ENCODE results near the gene PRKG1. TPM values are rescaled to one million over a fixed set of nuclear protein-coding genes. Genes with fewer than 3 reads are reported as not detected.
"Not testable (repeated sequence)": the region's sequence is repeated elsewhere in the genome, so short reads cannot be mapped to it uniquely, and the experiment has no call there.

PRKG1 gene
- total RNA-seq, 2 experiments from 2014 or later: not detected

DNA sequence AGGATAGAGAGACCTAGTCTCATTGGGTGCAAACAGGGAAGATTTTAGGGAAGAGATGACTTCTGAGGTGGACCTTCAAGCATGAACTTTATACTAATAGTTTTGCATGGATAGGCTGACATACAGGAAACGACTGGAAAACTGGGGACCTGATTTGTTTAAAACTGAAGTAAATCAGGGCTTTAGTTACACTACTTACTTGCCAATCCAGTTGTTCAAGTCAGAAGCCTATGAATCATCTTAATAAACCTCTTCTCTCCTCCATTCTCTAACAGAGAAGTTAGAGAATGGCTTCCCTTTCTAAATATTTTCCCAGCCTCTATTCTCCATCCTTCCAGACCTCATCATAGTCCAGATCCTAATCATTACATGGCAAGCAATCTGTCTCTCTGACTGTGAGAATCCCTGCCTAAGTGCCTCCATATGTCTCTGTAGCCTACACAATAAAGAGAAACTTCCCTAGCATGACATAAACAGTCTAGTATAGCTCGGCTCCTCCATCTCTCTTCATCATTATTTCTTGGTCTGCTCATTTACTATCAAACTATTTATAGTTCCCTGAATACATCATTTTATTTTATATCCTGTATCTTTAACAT is 55.8 kb downstream of the PRKG1 start:
- no peak overlapping the region for H3K27ac Mint-ChIP-seq
- CTCF ChIA-PET: interaction anchor here (0.6 kb wide), 1 partner anchor 20 kb away, joined by 11 read pairs; no protein-coding TSS in a partner anchor
- H3K27me3 Mint-ChIP-seq (ENCODE audit: low read depth): no peaks in the 10 kb centered on the region
- H3K9me3 Mint-ChIP-seq: peaks cover 4% of the 10 kb centered on the region
- H3K4me3 Mint-ChIP-seq: no peak overlapping the region
- no peaks in the 10 kb centered on the region for H3K36me3 Mint-ChIP-seq (ENCODE audit: low read depth)
- intact Hi-C loops (cut with micrococcal nuclease): no loop called here
- no peaks in the 10 kb centered on the region for H3K4me1 Mint-ChIP-seq (ENCODE audit: low read depth)
- DNase-seq: no peak

DNA sequence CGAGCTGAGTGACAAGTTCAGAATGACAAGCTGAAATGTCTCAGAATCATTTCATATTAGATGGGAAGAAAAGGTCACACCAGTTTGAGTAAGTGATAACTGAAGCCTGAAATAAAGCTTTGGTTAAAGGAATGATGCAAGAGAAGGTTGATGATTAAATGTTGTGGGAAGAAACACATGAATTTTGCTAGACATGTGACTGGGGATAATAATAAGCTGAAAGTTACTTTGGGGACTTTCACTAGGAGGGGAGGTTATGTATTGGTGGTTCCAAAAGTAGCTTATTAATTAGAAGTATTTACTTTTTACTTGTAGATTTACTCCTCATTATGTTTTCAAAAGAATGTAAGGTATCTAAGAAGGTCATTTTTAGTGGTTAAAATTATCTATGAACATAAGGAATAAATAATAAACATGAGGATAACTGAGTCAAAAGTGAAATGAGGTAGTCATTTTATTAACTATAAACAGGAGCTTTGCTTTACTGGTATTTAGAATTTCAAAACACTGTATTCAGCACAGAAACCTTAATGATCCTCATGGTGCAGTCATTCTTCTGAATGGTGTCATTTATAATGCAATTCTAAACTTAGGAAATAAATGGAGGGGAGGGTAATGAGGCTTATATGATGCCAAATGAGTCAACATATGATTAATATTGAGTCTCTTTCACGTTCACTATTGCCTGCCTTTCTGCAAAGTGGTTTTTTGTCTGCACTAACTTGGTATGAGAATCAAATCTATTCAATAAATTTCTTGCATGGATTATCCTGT is 63.7 kb downstream of the PRKG1 start:
- H3K27me3 Mint-ChIP-seq (ENCODE audit: low read depth): no peaks in the 10 kb centered on the region
- H3K27ac Mint-ChIP-seq: no peak overlapping the region
- DNase-seq: no peak
- H3K9me3 Mint-ChIP-seq: peaks cover 1% of the 10 kb centered on the region
- intact Hi-C loops (cut with micrococcal nuclease): no loop called here
- H3K4me1 Mint-ChIP-seq (ENCODE audit: low read depth): no peaks in the 10 kb centered on the region
- CTCF ChIA-PET: no interaction called here
- no peaks in the 10 kb centered on the region for H3K36me3 Mint-ChIP-seq (ENCODE audit: low read depth)
- H3K4me3 Mint-ChIP-seq: no peak overlapping the region

DNA sequence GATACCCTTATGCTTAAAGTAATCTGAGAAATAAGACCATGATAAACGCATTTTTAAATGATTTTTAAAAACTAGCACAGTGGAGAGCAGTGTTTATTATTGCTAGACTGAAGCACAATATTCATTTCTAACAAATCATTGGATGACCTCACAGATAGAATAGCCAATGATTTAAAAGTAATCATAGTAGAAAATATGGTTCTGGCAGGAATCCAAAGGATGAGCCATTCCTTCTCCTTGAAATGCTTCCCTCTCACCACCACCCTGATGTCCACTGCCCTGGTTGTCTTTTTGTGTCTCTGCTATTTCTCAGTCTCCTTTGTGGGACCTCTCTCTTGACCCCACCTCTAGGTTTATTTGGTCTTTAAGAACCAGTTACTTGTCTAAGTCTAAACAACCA is 64.9 kb downstream of the PRKG1 start:
- Mint-ChIP-seq H3K27ac (no peak overlapping the region), H3K27me3 (ENCODE audit: low read depth) (no peaks in the 10 kb centered on the region), H3K4me1 (ENCODE audit: low read depth) (no peaks in the 10 kb centered on the region), H3K4me3 (no peak overlapping the region), H3K9me3 (peaks cover 1% of the 10 kb centered on the region), H3K36me3 (ENCODE audit: low read depth) (no peaks in the 10 kb centered on the region)
- intact Hi-C loops (cut with micrococcal nuclease): no loop called here
- CTCF ChIA-PET: no interaction called here
- DNase-seq: no peak

DNA sequence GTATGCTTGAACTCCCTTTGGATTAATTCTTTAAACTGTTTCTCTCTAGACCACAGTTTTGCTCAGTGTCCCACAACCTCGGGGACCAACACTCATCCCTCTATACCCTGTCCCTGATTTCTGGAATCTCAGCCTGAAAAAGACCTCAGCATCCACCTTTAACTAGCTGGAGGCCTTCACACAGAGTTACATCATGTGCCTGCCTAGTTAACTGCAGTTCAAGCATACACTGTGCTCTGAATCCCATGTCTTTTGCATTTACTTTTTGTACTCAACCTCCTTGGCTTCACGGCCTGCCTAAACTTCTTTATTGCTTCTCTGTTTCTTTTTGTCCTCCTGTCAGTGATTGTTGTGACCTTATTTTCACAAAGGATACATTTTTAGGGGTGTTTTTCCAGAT is 66.7 kb downstream of the PRKG1 start:
- H3K4me1 Mint-ChIP-seq (ENCODE audit: low read depth): no peaks in the 10 kb centered on the region
- intact Hi-C loops (cut with micrococcal nuclease): no loop called here

DNA sequence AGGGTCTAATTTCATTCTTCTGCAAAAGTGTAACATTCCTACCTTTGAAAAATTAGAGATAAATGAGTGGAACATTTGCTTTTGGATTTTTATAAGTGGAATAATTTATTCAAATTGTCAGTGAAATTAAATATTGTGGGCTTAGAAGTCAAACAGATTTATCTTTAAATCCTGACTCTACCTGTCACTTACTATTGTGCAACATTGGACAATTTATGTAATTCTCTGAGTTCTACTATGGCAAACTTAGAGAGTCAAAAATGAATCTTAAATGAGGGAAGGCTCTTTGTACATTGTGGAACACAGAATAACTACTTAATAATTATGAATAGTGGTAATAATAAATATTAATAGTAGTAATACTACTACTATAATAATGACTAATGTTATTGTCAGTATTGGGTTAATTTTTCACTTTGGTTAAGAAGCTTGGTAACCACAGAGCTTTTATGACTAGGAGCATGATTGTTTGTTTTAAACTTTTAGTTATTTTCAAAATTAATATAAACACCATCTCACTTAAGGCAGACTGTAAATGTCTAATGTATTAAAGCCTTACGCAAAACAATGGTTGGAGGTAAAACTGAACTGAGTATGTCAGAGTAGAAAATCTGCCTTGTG is 70.0 kb downstream of the PRKG1 start:
- H3K4me1 Mint-ChIP-seq (ENCODE audit: low read depth): no peaks in the 10 kb centered on the region
- intact Hi-C loops (cut with micrococcal nuclease): no loop called here
- no peaks in the 10 kb centered on the region for H3K9me3 Mint-ChIP-seq
- no peaks in the 10 kb centered on the region for H3K27me3 Mint-ChIP-seq (ENCODE audit: low read depth)
- no peak overlapping the region for H3K27ac Mint-ChIP-seq
- DNase-seq: no peak
- H3K4me3 Mint-ChIP-seq: no peak overlapping the region
- no peaks in the 10 kb centered on the region for H3K36me3 Mint-ChIP-seq (ENCODE audit: low read depth)
- CTCF ChIA-PET: interaction anchor here (1.0 kb wide), 1 partner anchor 12 kb away, joined by 4 read pairs; no protein-coding TSS in a partner anchor

More for the DNA sequence above, 66.7 kb downstream of the PRKG1 start:
- Mint-ChIP-seq H3K27ac (no peak overlapping the region), H3K4me3 (no peak overlapping the region), H3K27me3 (ENCODE audit: low read depth) (no peaks in the 10 kb centered on the region), H3K9me3 (peaks cover under 1% of the 10 kb centered on the region), H3K36me3 (ENCODE audit: low read depth) (no peaks in the 10 kb centered on the region)
- DNase-seq: no peak
- CTCF ChIA-PET: no interaction called here

DNA sequence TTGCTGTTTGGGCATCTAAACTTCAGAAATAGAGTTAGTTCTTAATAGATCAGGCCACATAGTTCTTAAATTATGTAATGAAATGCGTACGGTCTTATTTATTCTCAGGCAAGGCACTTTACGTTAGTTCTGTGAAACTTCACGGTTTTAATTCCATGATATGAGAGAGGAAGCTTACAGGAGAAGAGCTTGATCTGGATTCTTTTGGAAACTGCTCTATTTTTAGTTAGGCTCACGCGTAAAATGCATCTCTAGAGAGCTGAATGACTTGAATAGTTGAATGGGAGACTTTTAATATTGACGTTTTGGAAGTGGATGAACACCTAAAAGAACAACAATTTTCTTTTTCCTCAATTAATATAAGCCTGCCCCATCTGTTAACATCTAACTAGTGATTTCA is 71.1 kb downstream of the PRKG1 start:
- no peaks in the 10 kb centered on the region for H3K9me3 Mint-ChIP-seq
- intact Hi-C loops (cut with micrococcal nuclease): no loop called here

DNA sequence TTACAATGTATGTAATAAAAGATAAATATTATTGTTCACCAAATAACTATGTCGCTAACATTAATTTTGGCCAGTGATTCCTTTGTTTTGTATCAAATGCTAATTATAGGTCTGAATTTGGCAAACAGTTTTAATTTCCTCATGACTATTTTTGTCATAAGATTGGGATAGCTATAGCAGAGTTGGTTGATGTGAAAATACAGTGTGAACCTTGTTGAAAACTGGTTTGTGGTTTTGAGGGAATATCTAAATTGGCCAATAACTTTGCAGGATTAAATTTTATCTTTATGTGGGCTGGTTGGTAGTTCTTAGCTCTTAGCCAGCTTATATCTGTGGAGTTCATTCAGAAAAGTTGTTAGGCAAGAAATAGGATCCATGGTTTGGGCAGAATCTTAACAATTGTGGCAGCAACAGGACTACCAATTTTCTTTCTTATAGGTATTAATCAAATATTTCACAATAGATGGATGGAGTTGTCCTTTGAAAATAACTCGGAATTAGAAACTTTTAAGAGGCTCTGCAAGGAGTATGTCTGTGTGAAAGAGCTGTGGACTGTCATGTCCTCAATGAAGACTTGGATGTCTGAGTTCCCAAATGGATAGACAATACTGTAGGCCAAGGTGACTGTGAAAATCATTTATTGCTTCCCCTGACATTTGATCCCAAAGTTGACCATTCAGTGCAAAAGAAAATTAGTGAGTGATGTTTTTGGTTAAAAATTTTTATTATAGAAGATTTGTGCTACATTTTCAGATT is 73.5 kb downstream of the PRKG1 start:
- Mint-ChIP-seq H3K4me3 (no peak overlapping the region), H3K27me3 (ENCODE audit: low read depth) (no peaks in the 10 kb centered on the region), H3K4me1 (ENCODE audit: low read depth) (no peaks in the 10 kb centered on the region), H3K9me3 (no peaks in the 10 kb centered on the region), H3K27ac (no peak overlapping the region), H3K36me3 (ENCODE audit: low read depth) (no peaks in the 10 kb centered on the region)
- no peak for DNase-seq
- CTCF ChIA-PET: no interaction called here
- intact Hi-C loops (cut with micrococcal nuclease): no loop called here

More for the DNA sequence above, 71.1 kb downstream of the PRKG1 start:
- Mint-ChIP-seq H3K36me3 (ENCODE audit: low read depth) (no peaks in the 10 kb centered on the region), H3K27ac (no peak overlapping the region), H3K4me3 (no peak overlapping the region), H3K27me3 (ENCODE audit: low read depth) (no peaks in the 10 kb centered on the region), H3K4me1 (ENCODE audit: low read depth) (no peaks in the 10 kb centered on the region)
- CTCF ChIA-PET: no interaction called here
- DNase-seq: no peak

DNA sequence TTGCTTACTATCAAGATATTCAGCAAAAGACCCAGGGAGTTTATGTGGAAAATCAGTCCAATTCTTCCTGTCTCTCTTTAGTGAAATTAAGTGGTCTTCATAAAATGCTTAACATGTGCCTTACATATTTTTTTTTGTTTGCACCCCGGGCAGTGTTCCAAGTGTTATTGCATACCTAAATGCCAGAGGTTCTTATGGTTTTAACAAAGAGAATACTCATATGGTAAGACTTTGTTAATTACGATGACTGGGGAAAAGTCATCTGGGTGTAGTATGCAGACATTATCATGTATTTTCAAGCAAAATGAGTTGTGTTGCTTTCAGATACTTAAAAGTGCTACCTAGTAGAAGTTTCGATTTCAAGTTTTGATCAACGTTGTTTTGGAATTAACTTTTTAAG is 82.6 kb downstream of the PRKG1 start:
- H3K9me3 Mint-ChIP-seq: no peaks in the 10 kb centered on the region
- intact Hi-C loops (cut with micrococcal nuclease): no loop called here
- no peaks in the 10 kb centered on the region for H3K27me3 Mint-ChIP-seq (ENCODE audit: low read depth)
- no peak for DNase-seq
- no peaks in the 10 kb centered on the region for H3K36me3 Mint-ChIP-seq (ENCODE audit: low read depth)
- H3K4me1 Mint-ChIP-seq (ENCODE audit: low read depth): no peaks in the 10 kb centered on the region
- H3K4me3 Mint-ChIP-seq: no peak overlapping the region
- H3K27ac Mint-ChIP-seq: no peak overlapping the region
- CTCF ChIA-PET: no interaction called here

DNA sequence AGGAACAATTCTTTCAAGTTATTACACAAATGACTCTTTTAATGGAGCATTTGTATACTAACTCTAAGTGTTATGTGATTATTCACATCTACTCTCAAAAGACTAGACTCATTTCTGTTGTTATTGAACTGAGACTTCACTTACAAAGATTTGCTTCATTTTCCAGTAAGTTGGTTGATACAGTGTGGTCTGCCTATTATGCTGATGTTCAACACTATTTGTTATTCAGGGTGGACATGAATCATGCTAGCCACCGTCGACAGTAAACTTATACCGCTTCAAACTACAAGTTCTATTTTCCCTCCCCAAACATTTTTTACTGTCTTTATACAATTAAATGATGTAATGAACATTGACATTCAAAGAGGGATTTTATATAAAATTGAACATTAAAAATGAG is 84.5 kb downstream of the PRKG1 start:
- H3K27me3 Mint-ChIP-seq (ENCODE audit: low read depth): no peaks in the 10 kb centered on the region
- no peaks in the 10 kb centered on the region for H3K9me3 Mint-ChIP-seq
- CTCF ChIA-PET: no interaction called here
- H3K4me1 Mint-ChIP-seq (ENCODE audit: low read depth): no peaks in the 10 kb centered on the region
- H3K4me3 Mint-ChIP-seq: no peak overlapping the region
- H3K36me3 Mint-ChIP-seq (ENCODE audit: low read depth): no peaks in the 10 kb centered on the region
- H3K27ac Mint-ChIP-seq: no peak overlapping the region
- no peak for DNase-seq
- intact Hi-C loops (cut with micrococcal nuclease): no loop called here

DNA sequence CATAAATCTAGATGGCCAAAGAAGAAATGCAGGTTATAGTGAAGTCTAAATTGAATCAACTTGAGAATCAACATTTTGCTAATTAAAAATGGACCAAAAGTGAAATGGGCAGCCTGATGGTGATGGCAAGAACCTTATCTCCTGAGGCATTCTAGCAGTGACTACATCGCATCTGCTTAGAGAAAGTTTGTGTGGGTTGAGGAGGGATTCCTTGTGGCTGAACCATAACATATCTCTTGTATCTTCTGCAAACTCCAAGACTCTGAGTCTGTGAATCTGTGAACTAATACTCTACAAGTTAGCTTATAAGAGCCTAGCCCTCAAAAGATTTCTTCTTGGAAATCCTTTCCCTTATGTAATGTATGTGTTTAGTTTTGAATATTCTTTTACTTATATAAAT is 85.6 kb downstream of the PRKG1 start:
- Mint-ChIP-seq H3K27me3 (ENCODE audit: low read depth) (no peaks in the 10 kb centered on the region), H3K36me3 (ENCODE audit: low read depth) (no peaks in the 10 kb centered on the region), H3K27ac (no peak overlapping the region), H3K4me1 (ENCODE audit: low read depth) (no peaks in the 10 kb centered on the region), H3K4me3 (no peak overlapping the region), H3K9me3 (no peaks in the 10 kb centered on the region)
- CTCF ChIA-PET: no interaction called here
- intact Hi-C loops (cut with micrococcal nuclease): no loop called here
- DNase-seq: no peak

DNA sequence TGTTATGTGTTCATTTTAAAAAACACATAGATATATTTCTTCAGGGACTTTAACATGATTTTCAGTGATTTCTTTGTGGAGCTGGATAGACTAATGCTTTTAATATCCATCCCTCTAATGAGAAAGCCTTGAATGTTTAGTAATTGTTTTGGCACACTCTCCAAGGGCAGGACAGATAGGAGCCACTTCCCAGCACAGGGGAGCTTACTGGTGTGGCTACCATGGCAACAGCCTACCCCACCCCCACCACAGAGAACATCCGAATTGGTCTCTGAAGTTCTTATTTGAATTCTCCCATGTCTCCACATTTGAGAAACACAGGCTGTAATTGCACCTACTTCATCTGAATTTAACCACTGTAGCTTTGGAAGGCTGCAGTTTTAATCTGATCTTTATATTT is 87.7 kb downstream of the PRKG1 start:
- H3K9me3 Mint-ChIP-seq: no peaks in the 10 kb centered on the region
- no peak overlapping the region for H3K4me3 Mint-ChIP-seq
- no peak for DNase-seq
- no peaks in the 10 kb centered on the region for H3K36me3 Mint-ChIP-seq (ENCODE audit: low read depth)
- no peak overlapping the region for H3K27ac Mint-ChIP-seq
- CTCF ChIA-PET: no interaction called here
- no peaks in the 10 kb centered on the region for H3K4me1 Mint-ChIP-seq (ENCODE audit: low read depth)
- intact Hi-C loops (cut with micrococcal nuclease): no loop called here
- H3K27me3 Mint-ChIP-seq (ENCODE audit: low read depth): no peaks in the 10 kb centered on the region

DNA sequence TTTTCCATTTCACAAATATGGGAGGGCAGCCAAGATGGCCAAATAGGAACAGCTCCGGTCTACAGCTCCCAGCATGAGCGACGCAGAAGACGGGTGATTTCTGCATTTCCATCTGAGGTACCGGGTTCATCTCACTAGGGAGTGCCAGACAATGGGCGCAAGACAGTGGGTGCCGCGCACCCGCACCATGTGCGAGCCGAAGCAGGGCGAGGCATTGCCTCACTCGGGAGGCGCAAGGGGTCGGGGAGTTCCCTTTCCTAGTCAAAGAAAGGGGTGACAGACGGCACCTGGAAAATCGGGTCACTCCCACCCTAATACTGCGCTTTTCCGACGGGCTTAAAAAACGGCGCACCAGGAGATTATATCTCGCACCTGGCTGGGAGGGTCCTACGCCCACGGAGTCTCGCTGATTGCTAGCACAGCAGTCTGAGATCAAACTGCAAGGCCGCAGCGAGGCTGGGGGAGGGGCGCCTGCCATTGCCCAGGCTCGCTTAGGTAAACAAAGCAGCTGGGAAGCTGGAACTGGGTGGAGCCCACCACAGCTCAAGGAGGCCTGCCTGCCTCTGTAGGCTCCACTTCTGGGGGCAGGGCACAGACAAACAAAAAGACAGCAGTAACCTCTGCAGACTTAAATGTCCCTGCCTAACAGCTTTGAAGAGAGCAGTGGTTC is 89.2 kb downstream of the PRKG1 start:
- CTCF ChIA-PET: not testable (repeated sequence)

More for the DNA sequence above, 89.2 kb downstream of the PRKG1 start:
- H3K27ac Mint-ChIP-seq; H3K4me3 Mint-ChIP-seq; H3K4me1 Mint-ChIP-seq (ENCODE audit: low read depth); intact Hi-C loops (cut with micrococcal nuclease); H3K27me3 Mint-ChIP-seq (ENCODE audit: low read depth); H3K9me3 Mint-ChIP-seq; DNase-seq; H3K36me3 Mint-ChIP-seq (ENCODE audit: low read depth): not testable (repeated sequence)

Measured in activated naive CD4-positive, alpha-beta T cell treated with anti-CD3 and anti-CD28 coated beads for 36 hours (primary cell).